HPDE6-E6E7 (cell line): Measurements from ENCODE around the gene TYMS.
"Not testable (repeated sequence)": the region's sequence is repeated elsewhere in the genome, so short reads cannot be mapped to it uniquely, and the experiment has no call there.

Experiments
- DNase-seq: peaks from one replicate; pipeline ENCODE4 v3.0.0; 2011; ENCODE audit warnings: missing footprints; ENCODE audit errors: extremely low spot score

The TYMS gene

GRCh38 chr18:677145-677544 is 19.7 kb downstream of the TYMS start:
- DNase-seq, result no peak

- no peak for DNase-seq
These were observed 20.5 kb downstream of the TYMS start for GRCh38 chr18:677951-678381.

GRCh38 chr18:678482-679182 is 21.2 kb downstream of the TYMS start:
- no peak for DNase-seq

GRCh38 chr18:679516-679915 is 22.1 kb downstream of the TYMS start:
- DNase-seq, result no peak

GRCh38 chr18:680392-680791 is 22.9 kb downstream of the TYMS start:
- DNase-seq, result no peak

GRCh38 chr18:681985-682384 is 24.5 kb downstream of the TYMS start:
- DNase-seq, result no peak

- not testable (repeated sequence) for DNase-seq
These were observed 25.0 kb downstream of the TYMS start for GRCh38 chr18:682416-682815.

GRCh38 chr18:682833-683232 is 25.4 kb downstream of the TYMS start:
- no peak for DNase-seq

GRCh38 chr18:683531-683930 is 26.1 kb downstream of the TYMS start:
- no peak for DNase-seq

GRCh38 chr18:685438-685837 is 28.0 kb downstream of the TYMS start:
- no peak for DNase-seq

- no peak for DNase-seq
These were observed 29.1 kb downstream of the TYMS start for GRCh38 chr18:686339-687111.

GRCh38 chr18:688323-688722 is 30.9 kb downstream of the TYMS start:
- DNase-seq, result no peak

GRCh38 chr18:692824-693223 is 35.4 kb downstream of the TYMS start:
- no peak for DNase-seq

- no peak for DNase-seq
These were observed 36.2 kb downstream of the TYMS start for GRCh38 chr18:693466-694187.

GRCh38 chr18:697012-697411 is 39.6 kb downstream of the TYMS start:
- no peak for DNase-seq

- no peak for DNase-seq
These were observed 40.3 kb downstream of the TYMS start for GRCh38 chr18:697800-698199.

GRCh38 chr18:703213-703967 is 45.9 kb downstream of the TYMS start:
- peak; percentile 16 for DNase-seq

- no peak for DNase-seq
These were observed 49.0 kb downstream of the TYMS start for GRCh38 chr18:706405-706804.

GRCh38 chr18:708096-708495 is 50.6 kb downstream of the TYMS start:
- no peak for DNase-seq

- DNase-seq, result no peak
These were observed 52.3 kb downstream of the TYMS start for GRCh38 chr18:709771-710170.

GRCh38 chr18:710418-711300 is 53.2 kb downstream of the TYMS start:
- DNase-seq, result no peak
